Measurements from ENCODE around the gene AK8.

DNA sequence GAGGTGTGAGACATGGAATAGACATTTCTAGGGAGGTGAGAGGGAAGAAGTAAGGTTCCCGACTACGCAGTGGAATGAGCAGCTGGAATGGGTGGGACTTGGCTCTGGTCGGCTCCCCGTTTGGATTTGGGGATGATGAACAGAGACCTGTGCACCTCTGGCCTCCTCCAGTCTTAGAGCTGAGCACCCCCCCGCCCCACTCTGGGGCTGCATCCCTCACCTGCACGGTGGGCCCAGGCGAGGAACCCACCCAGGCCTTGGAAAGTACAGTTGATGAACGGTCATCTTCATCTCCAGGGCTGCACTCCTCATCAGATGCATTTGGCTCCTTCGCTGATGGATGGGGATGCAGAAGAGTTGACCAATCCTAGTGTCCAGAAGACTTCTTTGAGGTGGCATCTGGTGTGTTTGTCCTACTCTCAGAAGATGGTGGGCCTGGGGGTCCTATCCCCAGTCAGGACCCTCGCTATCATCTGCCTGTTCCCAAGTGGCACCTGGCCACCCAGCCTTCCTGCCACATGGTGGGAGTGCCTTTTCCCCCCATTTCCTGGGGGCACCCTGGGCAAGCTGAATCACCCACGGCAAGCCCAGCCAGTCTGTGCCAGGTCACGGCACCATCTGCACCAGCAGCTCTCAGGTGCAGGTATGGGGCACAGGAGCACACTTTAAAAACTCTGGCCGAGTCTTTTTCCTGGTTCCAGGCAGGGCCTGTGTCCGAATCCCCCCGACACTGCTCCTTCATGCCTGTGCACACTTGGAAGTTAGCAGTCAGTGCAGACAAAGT, 137.4 kb downstream of the AK8 start:
- TF ChIP-seq, protein P1, sequence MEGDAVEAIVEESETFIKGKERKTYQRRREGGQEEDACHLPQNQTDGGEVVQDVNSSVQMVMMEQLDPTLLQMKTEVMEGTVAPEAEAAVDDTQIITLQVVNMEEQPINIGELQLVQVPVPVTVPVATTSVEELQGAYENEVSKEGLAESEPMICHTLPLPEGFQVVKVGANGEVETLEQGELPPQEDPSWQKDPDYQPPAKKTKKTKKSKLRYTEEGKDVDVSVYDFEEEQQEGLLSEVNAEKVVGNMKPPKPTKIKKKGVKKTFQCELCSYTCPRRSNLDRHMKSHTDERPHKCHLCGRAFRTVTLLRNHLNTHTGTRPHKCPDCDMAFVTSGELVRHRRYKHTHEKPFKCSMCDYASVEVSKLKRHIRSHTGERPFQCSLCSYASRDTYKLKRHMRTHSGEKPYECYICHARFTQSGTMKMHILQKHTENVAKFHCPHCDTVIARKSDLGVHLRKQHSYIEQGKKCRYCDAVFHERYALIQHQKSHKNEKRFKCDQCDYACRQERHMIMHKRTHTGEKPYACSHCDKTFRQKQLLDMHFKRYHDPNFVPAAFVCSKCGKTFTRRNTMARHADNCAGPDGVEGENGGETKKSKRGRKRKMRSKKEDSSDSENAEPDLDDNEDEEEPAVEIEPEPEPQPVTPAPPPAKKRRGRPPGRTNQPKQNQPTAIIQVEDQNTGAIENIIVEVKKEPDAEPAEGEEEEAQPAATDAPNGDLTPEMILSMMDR (IDR thresholded peaks at IDR 0.05; ENCODE audit: insufficient read depth, low read length, poor library complexity, severe bottlenecking) = no peak
- no peak for TF ChIP-seq EZH2phosphoT487 (conservative IDR thresholded peaks at IDR 0.05; ENCODE audit: low read length)
